Inflammatory macrophage treated with lipopolysaccharide for 4 hours (primary cell): ENCODE data around the gene HERC3.

Experiments
- DNase-seq: peaks from one replicate; pipeline ENCODE4 v3.0.0-alpha.2; 2020

Gene HERC3

DNA sequence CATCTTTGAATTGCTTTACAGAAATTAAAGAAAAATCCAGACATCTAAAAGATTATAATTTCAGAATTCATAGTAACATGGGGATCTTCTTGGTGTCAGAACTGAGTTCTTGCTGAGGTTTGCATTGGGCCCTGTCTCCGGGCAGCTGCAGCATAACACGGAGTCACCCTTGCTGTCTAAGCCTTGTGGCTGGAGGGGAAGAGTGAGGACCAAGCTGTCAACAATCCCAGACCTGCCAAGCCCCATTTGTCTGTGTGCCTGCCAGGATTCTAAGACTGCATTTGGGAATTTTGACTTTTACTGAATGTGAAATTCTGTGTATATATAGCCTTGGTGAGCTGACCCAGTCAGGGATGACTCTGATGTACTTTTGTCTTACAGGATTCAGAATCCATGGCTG, 130.5 kb downstream of the HERC3 start:
- no peak for DNase-seq

DNA sequence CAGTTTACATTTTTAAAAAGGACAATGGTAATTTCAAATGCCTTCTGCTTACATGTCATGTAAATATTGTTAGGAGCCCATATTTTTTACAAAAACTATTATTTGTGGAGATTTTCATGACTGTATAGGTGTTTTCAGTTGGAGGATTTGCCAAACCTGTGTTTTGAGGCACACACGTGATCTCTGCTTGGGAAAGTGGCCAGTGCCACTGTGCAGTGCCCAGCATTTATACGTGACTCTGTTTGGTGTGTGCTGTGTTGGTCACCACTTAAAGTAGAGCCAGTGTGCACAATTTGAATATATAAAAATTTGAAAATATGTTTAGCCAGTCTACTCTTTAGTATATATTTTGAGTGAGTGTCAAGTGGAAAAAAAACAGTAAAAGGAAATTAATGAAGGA, 132.1 kb downstream of the HERC3 start:
- DNase-seq: no peak

DNA sequence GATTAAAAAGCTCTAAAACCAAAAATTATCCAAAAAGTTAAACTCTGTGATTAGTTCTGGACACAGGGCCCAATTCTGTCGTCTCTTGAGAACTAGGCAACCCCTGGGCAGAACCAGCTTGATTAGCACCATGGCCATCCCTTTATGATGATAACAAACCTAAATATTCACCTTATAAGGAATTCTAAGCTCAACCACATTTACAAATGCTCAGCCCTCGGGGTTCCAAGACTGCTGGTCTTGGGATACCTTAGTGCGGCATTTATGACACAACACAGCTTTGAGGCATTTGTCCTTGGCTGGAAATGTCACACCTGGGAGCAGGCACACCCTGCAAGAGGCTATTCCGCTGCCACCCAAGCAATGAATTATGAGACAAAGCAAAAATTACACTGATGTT, 132.9 kb downstream of the HERC3 start:
- DNase-seq: no peak

DNA sequence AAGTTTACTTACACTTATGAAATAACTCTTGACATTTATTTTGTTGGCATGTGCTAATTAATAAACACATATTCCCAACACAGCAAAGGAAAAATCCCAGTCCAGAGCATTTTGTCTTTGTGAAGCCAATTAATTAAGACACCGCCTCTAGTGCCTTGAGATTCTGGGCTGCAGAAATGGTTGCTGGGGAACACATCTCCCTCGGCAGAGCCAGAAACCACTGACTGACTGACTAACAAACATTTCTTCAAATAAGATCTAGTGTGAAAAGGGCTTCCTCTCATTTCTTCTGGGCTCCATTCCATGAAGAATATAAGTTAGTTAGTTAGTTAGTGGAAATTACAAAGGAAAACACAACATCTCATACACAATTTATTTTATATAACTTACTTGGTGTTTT, 133.7 kb downstream of the HERC3 start:
- DNase-seq: no peak

DNA sequence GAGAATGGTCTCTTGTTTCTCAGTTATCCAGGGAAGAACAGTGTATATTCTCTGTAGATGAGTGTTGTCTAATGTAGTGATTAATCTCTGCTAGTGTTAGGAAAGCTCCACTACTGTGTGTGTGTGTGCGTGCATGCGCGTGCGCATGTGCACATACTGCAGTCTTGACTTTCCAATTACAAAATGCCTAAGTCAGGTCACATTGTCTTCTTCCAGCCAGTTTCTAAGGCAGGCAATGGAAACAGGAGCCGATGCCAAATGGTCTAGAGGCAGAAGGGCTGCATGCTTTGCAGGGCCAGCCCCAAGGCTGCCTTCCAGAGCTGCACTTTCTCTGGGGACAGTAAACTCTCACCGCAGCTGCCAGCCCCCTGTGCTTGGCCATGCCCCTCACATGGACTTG, 135.9 kb downstream of the HERC3 start:
- no peak for DNase-seq

DNA sequence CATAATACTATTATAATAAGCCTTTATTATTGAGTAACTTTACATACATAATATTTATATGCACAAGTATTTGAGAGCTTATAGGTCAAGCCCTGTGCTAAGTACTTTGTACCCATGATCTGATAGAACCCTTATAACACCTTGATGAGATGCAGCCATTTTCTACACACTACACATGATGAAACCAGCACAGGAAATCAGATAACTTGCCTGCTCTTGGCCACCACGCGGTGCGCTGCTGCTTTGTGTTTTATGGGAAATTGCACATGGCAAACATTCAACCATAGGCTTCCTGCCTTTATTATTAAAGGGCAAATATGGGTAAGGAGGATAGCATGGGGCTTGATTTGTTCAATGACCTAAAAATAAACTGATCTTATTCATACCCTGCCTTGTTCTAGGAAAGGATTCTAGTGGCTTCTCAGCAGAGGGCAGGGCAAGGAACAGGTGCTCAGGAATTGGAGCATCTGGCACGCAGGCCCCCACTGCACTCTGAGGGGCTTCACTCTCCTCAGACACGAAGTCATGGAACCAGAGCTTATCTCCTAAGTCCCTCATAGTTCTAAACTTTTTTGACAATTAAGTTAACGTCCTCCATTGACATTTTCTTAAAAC, 137.0 kb downstream of the HERC3 start:
- DNase-seq: no peak

DNA sequence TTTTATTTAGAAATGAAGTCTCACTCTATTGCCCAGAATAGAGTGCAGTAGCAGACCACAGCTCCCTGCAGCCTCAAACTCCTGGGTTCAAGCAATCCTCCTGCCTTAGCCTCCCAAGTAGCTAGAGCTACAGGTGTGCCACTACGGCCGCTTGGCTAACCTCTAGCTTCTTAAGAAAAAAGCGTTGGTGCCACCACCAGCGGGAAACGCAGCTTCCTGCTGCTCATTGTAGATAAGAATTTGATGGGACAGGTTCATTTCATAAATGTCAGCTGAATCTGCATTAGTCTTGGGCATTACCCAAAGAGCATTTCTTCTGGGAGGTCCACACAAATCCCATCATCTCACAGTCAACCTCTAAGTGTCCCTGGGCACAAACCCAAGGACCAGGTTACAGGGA, 138.5 kb downstream of the HERC3 start:
- no peak for DNase-seq

DNA sequence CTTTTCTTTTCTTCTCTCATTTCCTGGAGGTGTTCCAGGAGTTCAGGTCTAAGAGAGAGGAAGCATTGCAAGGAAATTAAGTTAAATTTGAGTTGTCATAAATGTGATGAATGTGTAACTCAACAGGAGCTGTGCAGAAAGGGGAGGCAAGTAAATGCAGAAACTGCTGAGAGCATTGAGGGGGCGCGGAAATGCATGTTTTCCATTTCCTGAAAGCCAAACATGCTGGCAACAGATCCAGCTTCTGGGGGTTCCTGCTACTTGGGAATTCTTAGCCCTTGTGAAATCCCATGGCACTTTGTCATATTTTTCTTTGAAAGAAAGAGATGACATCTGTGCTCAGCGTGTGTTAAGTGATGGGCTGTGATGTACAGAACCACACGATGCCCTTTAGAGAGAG, 139.1 kb downstream of the HERC3 start:
- DNase-seq: no peak

DNA sequence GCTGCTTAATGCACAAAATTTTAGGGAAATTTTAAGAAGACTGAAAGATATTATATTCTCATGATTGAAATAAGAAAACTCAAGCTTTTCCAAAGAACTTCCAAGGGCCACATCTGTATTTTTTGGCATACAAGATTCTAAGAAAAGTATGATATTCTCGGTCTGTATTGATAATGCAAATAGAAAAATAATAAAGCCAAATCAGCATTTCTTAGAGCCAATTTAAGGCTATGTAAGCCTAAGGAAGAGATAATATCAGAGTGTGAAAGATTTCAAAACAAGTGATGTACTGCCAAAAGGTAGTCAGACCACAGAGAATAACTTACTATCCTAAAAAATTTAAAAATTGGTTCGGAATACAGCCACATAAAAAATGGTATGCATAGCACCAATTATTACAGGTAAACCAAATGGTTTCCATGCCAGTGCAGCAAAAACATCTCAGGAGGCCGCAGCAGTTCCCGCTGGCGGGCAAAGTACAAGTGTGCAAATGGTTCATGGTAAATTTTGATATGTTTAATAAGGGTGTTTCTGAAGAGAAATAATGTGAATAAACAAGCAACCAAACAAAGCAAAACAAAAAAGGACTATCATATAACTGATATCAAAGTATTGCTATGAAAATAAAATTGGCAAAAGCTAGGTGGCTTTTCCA, 140.6 kb downstream of the HERC3 start:
- DNase-seq: no peak

DNA sequence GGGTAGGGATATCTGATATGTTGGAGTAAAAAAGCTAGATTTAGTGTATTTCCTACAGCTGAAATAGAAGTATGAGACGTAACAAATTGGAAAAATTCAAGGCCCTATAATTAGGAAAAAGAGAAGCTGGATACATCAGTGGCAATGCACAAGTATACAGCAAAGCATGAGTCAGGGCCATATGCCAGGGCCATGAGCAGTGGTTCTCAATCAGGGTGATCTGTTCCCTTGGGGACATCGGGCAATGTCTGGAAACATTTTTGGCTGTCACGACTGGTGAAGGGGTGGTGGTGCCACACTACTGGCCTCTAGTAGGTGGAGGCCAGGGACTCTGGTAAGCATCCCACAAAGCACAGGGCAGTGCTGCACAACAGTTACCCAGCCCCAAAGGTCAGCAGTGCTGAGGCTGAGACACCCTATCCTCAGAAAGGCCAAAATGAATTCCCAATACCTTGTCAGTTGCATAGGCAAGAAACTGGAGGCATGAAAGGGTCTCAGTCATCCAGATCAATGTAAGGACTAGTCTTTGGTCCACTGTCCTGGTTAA, 142.2 kb downstream of the HERC3 start:
- no peak for DNase-seq

DNA sequence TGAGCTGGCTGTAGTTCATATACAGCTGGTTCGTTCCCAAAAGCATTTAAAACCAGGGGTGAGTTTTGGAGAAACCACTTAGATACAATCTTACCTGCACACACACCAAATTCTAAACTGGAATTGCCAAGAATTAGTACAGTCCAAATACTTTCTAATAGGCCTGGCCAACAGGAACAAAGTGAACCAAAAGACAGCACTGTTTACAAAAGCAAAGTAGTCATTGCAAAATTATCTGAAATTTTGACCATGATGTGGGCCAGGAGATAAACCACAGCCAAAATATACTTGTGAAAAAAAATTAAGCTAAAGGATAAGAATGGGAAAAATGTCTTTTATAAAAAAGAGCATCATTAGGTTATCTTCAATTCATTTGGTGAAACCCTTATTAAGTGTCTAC, 143.3 kb downstream of the HERC3 start:
- DNase-seq: no peak

DNA sequence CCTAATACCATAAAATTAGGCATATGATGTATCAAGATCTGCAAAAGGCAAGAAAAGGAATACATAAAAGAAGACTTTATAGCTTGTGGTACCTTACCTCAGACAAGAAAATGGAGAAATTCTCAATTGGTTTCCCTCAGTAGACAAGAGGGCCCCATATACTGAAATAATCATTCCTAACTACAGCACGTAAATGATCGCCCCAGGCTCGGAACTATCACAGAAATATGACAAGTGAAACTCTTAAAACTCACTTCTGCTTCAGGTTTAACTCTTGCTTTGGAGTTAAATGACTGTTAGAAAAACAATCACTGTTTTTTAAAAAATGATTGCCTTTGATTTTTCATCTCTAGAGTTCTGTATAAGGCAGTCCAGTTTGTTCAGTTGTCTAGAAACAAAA, 144.0 kb downstream of the HERC3 start:
- DNase-seq: no peak

DNA sequence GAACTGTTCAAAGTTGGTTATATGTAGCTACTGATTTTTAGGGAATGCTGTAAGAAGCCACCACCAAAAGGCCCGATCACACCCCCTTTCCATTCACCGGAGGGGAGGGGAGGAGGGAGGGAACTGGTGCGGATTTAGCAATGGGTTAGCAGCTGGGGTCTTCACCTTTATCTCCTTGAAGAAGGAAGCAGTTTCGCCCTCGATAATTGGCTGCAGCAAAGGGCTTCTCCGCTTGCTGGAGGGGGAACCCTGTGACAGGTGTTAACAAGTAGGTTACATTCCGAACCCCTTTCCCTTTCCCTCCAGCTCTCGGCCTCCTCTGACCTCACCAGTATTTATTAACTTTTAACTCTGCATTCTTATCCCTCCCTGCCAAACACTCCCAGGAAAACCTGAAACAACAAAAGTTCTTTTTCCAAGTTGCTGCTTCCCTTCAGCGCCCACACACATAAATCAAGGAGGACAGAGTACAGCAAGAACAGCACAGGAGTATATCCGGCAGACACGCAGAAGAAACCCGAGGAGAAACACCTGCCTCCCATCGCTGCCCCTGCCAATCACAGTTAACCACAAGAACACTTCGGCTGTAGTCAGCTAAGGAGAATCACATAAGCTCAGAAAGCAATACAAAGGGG, 145.1 kb downstream of the HERC3 start:
- DNase-seq: no peak

DNA sequence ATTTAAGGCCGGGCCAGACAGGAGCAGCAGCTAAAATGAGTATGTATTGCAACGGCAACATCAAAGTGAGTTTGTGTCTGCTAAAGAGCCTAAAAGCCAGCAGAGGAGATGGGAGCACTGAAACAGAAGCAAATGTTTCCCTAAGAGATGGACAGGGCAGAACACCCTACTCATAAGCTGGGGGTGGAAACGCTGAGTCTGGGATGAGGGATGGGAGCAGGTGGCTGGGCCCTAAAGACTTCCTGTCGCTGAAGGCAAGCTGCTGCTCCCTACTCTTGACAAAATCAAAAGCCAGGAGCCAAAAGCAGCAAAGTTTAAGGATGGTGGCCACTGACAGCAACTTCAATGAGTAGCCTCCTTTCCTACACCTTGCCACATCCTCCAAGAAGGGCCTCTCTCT, 145.9 kb downstream of the HERC3 start:
- DNase-seq: no peak

DNA sequence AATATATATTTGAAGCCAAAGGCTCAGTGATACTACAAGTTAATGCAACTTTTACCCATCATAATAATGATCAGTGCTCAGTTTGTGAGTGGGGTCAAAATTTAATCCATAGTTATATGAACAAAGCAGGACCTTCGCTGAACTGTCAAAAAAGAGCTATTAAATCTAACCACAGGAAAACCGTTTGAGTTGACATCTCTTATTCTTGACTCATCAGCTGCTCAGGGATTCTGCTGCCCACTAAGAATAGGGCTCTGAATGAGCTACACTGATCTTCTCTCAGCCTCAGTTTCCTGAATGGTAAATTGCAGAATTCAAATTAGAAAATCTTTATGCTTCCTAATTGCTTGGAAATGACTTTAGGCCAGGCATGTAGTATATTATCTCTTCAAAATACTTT, 150.3 kb downstream of the HERC3 start:
- no peak for DNase-seq

DNA sequence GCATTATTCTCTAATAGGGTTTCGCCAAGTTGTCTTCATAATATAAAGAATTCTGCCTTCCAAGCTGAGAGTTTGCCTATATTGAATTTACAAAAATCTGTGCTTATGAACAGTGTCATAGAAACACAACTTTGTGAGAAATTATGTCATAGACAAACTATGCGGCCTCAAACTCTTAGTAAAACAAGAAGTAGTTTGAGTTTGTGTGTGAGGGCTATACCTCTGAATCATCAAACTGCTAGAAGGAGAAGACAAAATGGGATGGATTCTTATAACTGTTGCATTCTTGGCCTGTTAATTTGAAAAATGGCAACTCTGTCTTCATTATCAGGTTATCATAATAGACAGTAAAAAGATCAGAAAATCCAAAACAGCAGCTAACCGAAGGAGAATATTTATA, 151.4 kb downstream of the HERC3 start:
- DNase-seq: no peak

DNA sequence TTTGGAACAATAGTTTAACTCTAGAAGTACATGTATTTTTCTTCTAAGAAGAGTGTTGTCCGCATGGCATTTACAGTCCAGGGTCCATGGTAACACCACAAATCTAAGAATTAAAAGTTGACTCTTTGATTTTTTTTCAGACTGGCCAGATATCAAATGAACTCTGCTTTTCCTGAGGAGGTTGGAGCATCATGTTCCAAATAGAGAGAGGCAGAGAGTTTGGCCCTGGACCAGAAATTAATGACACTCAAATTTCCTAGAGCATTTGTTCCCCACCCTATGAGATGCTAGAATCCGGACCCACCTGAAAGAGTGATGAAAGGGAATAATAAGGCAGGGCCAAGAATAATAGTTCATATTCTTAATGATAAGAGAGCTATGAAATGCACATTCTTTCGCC, 152.3 kb downstream of the HERC3 start:
- DNase-seq: no peak

DNA sequence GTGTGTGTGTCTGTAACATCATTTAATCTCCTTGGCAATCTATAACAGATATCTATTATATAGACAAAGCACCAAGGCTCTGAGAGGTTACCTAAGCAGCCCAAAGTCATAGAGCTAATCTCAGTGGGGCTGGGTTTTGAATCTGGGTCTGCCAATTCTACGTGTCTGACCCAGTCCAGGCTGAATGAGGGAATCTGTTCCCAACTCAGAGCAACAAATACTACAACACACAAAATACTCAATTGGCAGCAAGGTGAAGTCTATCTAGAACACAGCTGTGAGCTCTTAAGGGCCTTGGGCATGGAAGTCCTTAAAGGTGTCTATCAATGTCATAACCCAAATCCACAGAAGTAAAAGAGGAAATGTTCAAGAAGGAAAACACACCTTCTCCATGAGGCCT, 152.9 kb downstream of the HERC3 start:
- DNase-seq: no peak

DNA sequence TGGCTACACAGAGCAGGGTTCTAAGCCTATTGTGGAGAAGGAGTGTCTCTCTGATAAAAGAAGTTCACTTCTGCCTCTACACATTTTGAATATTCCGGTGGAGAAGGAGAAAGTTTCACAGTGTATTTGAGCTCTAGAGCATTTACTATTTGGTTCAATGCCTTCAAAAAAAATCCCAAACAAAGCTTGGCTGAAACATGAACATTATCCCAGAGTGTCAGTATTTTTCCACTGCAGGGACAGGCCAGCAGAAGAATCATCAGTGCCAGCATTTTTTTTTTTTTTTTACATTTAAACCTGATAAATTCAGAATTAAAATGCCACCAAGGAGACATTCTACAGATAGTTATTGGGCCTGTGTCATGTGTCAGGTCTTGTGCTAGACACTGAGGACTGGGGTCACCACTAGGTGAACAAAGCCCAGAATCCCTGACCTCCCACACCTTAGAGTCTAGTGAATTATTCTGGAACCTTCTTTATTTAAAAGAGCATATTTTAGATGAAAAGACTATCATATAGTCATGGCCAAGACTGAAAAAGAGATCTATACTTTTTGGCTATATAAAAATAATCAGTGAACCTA, 153.4 kb downstream of the HERC3 start:
- no peak for DNase-seq

DNA sequence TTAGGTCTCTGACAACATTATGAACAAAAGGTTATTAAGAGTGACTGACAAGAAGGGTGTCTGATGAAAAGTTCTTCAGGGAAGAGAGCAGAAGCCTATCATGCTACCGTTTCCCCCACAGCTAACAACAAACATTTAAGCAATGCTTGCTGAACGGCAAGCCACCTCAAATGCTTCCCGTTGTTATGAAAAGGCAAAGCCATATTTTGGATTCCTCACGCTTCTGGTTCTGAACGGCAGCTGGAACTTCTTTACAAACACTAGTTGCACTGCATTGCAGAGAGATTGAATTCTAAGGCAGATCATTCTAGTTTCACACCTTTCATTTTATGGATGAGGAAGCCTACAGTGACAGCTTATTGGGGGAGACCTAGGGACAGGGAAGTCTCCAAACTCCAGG, 153.9 kb downstream of the HERC3 start:
- DNase-seq: no peak

DNA sequence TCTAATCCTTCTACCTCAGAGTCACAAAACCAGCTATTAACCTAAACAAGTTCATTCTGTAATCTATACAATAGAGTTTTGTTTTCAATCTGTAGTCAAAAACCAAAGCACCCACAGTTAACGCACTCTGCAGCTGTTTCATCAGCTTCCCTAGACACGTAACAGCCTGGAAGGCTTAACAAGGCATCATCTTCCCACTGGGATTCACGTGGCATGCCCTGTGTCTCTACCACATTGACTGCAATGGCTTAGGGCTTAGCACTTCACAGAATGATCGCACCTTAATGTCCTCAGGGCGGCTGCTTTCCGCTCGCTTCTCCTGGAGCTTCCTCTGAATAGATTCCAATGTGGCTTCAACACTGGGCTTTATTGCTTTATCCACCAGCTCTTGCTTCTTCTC, 155.1 kb downstream of the HERC3 start:
- no peak for DNase-seq

DNA sequence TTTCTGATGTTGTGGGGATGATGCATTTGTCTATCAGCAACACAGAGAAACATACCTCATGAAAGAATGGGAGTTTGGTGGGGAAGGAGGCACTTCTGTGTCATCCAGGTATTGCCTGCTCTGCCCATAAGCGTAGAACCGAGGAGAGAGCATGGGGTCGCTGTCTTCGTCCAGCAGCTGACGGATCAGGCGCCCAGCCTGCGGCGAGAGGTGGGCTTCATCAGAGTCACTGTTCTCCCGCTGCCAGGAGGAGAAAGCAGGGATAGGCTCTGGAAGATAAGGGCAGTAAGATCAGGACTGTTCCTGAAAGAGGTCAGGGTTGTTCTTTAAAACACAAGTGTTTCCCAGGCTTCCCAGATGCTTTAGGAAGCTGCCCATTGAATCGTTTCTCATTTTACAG, 158.1 kb downstream of the HERC3 start:
- DNase-seq: no peak

DNA sequence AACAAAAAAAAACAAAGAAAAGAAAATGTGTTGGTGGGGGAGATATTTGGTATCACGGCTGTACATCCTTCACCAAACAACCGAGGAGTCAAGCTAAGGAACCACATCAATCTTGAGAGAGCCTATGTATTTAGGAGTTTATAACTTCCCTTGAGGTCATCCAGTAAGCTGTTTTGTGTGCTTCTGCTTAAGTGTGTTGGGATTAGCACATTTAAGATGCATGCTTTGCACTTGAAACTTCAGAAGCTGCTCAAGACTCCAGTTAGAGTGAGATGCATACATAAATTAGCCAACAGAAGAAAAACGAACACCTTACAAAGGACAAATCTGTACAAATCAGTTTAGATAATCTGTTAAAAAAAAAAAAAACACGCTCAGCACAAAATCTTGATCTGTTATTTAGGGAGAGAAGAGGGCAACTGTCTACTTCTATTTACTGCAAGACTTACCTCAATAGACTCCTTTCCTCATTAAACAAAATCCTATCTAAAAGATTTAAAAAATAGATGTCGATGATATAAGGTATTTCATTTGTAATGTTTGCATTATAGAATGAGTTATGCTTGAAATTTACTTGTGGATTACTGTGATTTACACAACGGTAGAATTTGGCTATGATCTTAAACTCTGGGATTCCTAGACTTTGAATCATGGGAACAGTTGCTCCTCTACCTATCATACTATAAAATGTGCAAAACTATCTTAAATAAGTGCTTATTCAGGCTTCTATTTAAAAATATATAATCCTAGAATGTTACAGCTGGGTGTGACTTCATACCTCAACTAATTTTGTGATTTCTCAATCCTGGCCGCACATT, 159.2 kb downstream of the HERC3 start:
- DNase-seq: no peak
